ENCODE results near the gene SERGEF.

- no peak for TF ChIP-seq CTCF (IDR thresholded peaks at IDR 0.05; ENCODE audit: insufficient read depth, low read depth, low read length)
- TF ChIP-seq EZH2 (IDR thresholded peaks at IDR 0.05; ENCODE audit: insufficient read depth, low read length): no peak
These were observed 260.7 kb downstream of the SERGEF start for GRCh38 chr11:17752144-17752543.

Measured in astrocyte (in vitro differentiated cells and primary cell).